HepG2 (cell line): ENCODE results near the gene TMEM250. TPM values are rescaled to one million over a fixed set of nuclear protein-coding genes. Genes with fewer than 3 reads are reported as not detected.
A peak's percentile ranks its signal among the peaks of the same experiment; 100 is the strongest.

Experiments used
- ATAD3A ChIP-seq: sonication (generic); formaldehyde crosslinking; IDR thresholded peaks from 2 replicates; pipeline ENCODE4 v1.4.0; 2020; ENCODE audit warnings: missing genetic modification reagents
- FOSL1 ChIP-seq: sonication (generic); formaldehyde crosslinking; IDR thresholded peaks from 2 replicates; pipeline ENCODE4 v1.9.0; 2021; ENCODE audit warnings: missing genetic modification reagents, borderline replicate concordance
- FOXK1 ChIP-seq: sonication (generic); formaldehyde crosslinking; IDR thresholded peaks from 2 replicates; pipeline ENCODE4 v1.4.0; 2020; ENCODE audit warnings: low read depth, missing genetic modification reagents, borderline replicate concordance
- FOXM1 ChIP-seq: sonication (generic); formaldehyde crosslinking; IDR thresholded peaks from 2 replicates; pipeline ENCODE4 v1.5.0; 2020; ENCODE audit warnings: missing genetic modification reagents
- FOXP4 ChIP-seq: sonication (generic); formaldehyde crosslinking; IDR thresholded peaks from 2 replicates; pipeline ENCODE4 v1.4.0; 2020; ENCODE audit warnings: missing genetic modification reagents
- JUN ChIP-seq: sonication (generic); formaldehyde crosslinking; IDR thresholded peaks from 2 replicates; pipeline ENCODE4 v1.4.0; 2020; ENCODE audit warnings: mild to moderate bottlenecking, missing genetic modification reagents
- MEF2D ChIP-seq: sonication (generic); formaldehyde crosslinking; IDR thresholded peaks from 2 replicates; pipeline ENCODE4 v1.5.1; 2020; ENCODE audit warnings: mild to moderate bottlenecking, missing genetic modification reagents
- MIXL1 ChIP-seq: IDR thresholded peaks from 2 replicates; pipeline ENCODE4 v1.6.1; 2016
- MXD3 ChIP-seq: IDR thresholded peaks from 2 replicates; pipeline ENCODE4 v1.6.1; 2016; ENCODE audit warnings: mild to moderate bottlenecking, missing biosample characterization, missing genetic modification reagents
- PHF21A ChIP-seq: sonication (generic); formaldehyde crosslinking; IDR thresholded peaks from 2 replicates; pipeline ENCODE4 v1.5.0; 2020; ENCODE audit warnings: mild to moderate bottlenecking, missing genetic modification reagents
- RFX3 ChIP-seq: IDR thresholded peaks from 2 replicates; pipeline ENCODE4 v1.6.1; 2016; ENCODE audit warnings: missing biosample characterization, missing genetic modification reagents
- SRSF9 ChIP-seq: fragments of 200-400 bp; formaldehyde crosslinking; IDR thresholded peaks from 2 replicates; pipeline ENCODE4 v1.6.1; 2018; ENCODE audit warnings: borderline replicate concordance, mild to moderate bottlenecking, low read depth, low read length; ENCODE audit not compliant: insufficient read depth, poor library complexity, severe bottlenecking
- ZC3H13 ChIP-seq: sonication (generic); formaldehyde crosslinking; IDR thresholded peaks from 2 replicates; pipeline ENCODE4 v1.8.1; 2023; ENCODE audit warnings: mild to moderate bottlenecking, missing genetic modification reagents, moderate library complexity
- ZMYM2 ChIP-seq: sonication (generic); formaldehyde crosslinking; IDR thresholded peaks from 2 replicates; pipeline ENCODE4 v1.8.0; 2022; ENCODE audit warnings: mild to moderate bottlenecking, missing genetic modification reagents
- ZNF496 ChIP-seq: sonication (generic); formaldehyde crosslinking; IDR thresholded peaks from 2 replicates; pipeline ENCODE4 v1.8.1; 2023; ENCODE audit warnings: mild to moderate bottlenecking, moderate library complexity, missing genetic modification reagents; ENCODE audit not compliant: insufficient replicate concordance
- ZSCAN22 ChIP-seq: sonication (generic); formaldehyde crosslinking; IDR thresholded peaks from 2 replicates; pipeline ENCODE4 v1.4.0; 2020; ENCODE audit warnings: mild to moderate bottlenecking, missing genetic modification reagents
- polyA plus RNA-seq, 8 experiments: library from polyadenylated mRNA; depleted of rRNA in 3 of 8; stranded (reverse) in 7 of 8; unstranded in 1 of 8; fragments of >200 nt; fragmentation: Illumina TruSeq in 4 of 8; extraction: Trizol in 4 of 8; gene quantifications; 2 replicates each; pipeline versions ENCODE4 v1.2.1 to v1.2.3, GENCODE V29; 2011 to 2016; ENCODE audit warnings: low read depth in 4 of 8, missing spikeins in 1 of 8, mixed read lengths in 1 of 8; ENCODE audit not compliant: insufficient read depth in 1 of 8
- total RNA-seq, 5 experiments: library from RNA; depleted of rRNA; stranded (reverse); fragments of >200 nt; fragmentation: Illumina TruSeq; extraction: Trizol; gene quantifications; 2 replicates each; pipeline ENCODE4 v1.2.3, GENCODE V29; 2016; ENCODE audit warnings: low read depth in 1 of 5
- TF ChIP-seq, protein P1 (sequence below): IDR thresholded peaks from 2 replicates; pipeline ENCODE4 v1.6.1; 2018; ENCODE audit warnings: missing genetic modification reagents
- TF ChIP-seq, protein P2 (sequence below): sonication (generic); formaldehyde crosslinking; IDR thresholded peaks from 2 replicates; pipeline ENCODE4 v1.5.0; 2020; ENCODE audit warnings: mild to moderate bottlenecking, missing genetic modification reagents, borderline replicate concordance
- TF ChIP-seq, protein P3 (sequence below): sonication (generic); formaldehyde crosslinking; IDR thresholded peaks from 2 replicates; pipeline ENCODE4 v1.4.0; 2020; ENCODE audit warnings: missing genetic modification reagents, borderline replicate concordance
- TF ChIP-seq, protein P4 (sequence below): sonication (generic); formaldehyde crosslinking; IDR thresholded peaks from 2 replicates; pipeline ENCODE4 v1.8.0; 2022; ENCODE audit warnings: mild to moderate bottlenecking, missing genetic modification reagents; ENCODE audit not compliant: insufficient replicate concordance

Gene TMEM250
- total and polyA plus RNA-seq, 2 of the 13 experiments (the other 11 are each of a cell fraction or from before 2014, with no cell fraction given): 5.5 to 13.9 TPM

GRCh38 chr9:136122425-136123383, 4.0 kb upstream of the TMEM250 start (continued):
- no peak for TF ChIP-seq RFX3 (CRISPR knock-in tag)
- TF ChIP-seq ZNF496 (CRISPR knock-in tag): no peak
- no peak for TF ChIP-seq ZMYM2 (CRISPR knock-in tag)
- TF ChIP-seq FOXK1: no peak
- no peak for TF ChIP-seq ZC3H13 (CRISPR knock-in tag)
- TF ChIP-seq MIXL1: no peak
- no peak for TF ChIP-seq JUN (CRISPR knock-in tag)
- TF ChIP-seq, protein P1, sequence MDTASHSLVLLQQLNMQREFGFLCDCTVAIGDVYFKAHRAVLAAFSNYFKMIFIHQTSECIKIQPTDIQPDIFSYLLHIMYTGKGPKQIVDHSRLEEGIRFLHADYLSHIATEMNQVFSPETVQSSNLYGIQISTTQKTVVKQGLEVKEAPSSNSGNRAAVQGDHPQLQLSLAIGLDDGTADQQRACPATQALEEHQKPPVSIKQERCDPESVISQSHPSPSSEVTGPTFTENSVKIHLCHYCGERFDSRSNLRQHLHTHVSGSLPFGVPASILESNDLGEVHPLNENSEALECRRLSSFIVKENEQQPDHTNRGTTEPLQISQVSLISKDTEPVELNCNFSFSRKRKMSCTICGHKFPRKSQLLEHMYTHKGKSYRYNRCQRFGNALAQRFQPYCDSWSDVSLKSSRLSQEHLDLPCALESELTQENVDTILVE (CRISPR knock-in tag): 0 out of 2 replicates have a peak, but pooled peaks have one; percentile 55
- TF ChIP-seq MXD3 (CRISPR knock-in tag): no peak
- TF ChIP-seq ATAD3A (CRISPR knock-in tag): no peak
- TF ChIP-seq PHF21A (CRISPR knock-in tag): no peak
- TF ChIP-seq ZSCAN22 (CRISPR knock-in tag): no peak
- TF ChIP-seq FOSL1 (CRISPR knock-in tag): no peak
- TF ChIP-seq, protein P2, sequence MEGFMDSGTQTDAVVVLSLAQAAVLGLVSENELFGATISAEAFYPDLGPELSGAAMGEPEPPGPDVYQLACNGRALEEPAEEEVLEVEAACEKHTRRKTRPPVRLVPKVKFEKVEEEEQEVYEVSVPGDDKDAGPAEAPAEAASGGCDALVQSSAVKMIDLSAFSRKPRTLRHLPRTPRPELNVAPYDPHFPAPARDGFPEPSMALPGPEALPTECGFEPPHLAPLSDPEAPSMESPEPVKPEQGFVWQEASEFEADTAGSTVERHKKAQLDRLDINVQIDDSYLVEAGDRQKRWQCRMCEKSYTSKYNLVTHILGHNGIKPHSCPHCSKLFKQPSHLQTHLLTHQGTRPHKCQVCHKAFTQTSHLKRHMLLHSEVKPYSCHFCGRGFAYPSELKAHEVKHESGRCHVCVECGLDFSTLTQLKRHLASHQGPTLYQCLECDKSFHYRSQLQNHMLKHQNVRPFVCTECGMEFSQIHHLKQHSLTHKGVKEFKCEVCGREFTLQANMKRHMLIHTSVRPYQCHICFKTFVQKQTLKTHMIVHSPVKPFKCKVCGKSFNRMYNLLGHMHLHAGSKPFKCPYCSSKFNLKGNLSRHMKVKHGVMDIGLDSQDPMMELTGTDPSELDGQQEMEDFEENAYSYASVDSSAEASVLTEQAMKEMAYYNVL (CRISPR knock-in tag): 0 out of 2 replicates have a peak, but pooled peaks have one; percentile 30
- TF ChIP-seq, protein P3, sequence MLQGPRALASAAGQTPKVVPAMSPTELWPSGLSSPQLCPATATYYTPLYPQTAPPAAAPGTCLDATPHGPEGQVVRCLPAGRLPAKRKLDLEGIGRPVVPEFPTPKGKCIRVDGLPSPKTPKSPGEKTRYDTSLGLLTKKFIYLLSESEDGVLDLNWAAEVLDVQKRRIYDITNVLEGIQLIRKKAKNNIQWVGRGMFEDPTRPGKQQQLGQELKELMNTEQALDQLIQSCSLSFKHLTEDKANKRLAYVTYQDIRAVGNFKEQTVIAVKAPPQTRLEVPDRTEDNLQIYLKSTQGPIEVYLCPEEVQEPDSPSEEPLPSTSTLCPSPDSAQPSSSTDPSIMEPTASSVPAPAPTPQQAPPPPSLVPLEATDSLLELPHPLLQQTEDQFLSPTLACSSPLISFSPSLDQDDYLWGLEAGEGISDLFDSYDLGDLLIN: no peak
- TF ChIP-seq SRSF9: no peak
- peak; percentile 59; the same call in 1 of the 2 replicates for TF ChIP-seq MEF2D (CRISPR knock-in tag)
- TF ChIP-seq FOXP4 (CRISPR knock-in tag): no peak
- no peak for TF ChIP-seq FOXM1 (CRISPR knock-in tag)
- TF ChIP-seq, protein P4, sequence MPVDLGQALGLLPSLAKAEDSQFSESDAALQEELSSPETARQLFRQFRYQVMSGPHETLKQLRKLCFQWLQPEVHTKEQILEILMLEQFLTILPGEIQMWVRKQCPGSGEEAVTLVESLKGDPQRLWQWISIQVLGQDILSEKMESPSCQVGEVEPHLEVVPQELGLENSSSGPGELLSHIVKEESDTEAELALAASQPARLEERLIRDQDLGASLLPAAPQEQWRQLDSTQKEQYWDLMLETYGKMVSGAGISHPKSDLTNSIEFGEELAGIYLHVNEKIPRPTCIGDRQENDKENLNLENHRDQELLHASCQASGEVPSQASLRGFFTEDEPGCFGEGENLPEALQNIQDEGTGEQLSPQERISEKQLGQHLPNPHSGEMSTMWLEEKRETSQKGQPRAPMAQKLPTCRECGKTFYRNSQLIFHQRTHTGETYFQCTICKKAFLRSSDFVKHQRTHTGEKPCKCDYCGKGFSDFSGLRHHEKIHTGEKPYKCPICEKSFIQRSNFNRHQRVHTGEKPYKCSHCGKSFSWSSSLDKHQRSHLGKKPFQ (CRISPR knock-in tag): no peak
